Stomach smooth muscle (tissue), 2 donors: ENCODE data around the gene CFDP1.

Experiments used
- H3K27ac ChIP-seq: one replicate; pipeline ENCODE4 v1.7.0; 2013; ENCODE audit warnings: mild to moderate bottlenecking, low read length, inconsistent platforms
- H3K27me3 ChIP-seq, 2 donors: one replicate each; pipeline ENCODE4 v1.7.0; 2013; ENCODE audit warnings: low read length in 2 of 2; ENCODE audit not compliant: insufficient read depth in 2 of 2, control insufficient read depth in 1 of 2
- H3K36me3 ChIP-seq, 2 donors: one replicate each; pipeline ENCODE4 v1.7.0; 2013; ENCODE audit warnings: low read length in 2 of 2; ENCODE audit not compliant: control insufficient read depth in 2 of 2, insufficient read depth in 2 of 2
- H3K4me1 ChIP-seq: one replicate; pipeline ENCODE4 v1.7.0; 2013; ENCODE audit warnings: low read length; ENCODE audit not compliant: control insufficient read depth, insufficient read depth
- H3K4me3 ChIP-seq, 2 donors: one replicate each; pipeline ENCODE4 v1.7.0; 2013; ENCODE audit warnings: low read length in 2 of 2
- H3K9ac ChIP-seq, 2 donors: one replicate each; pipeline ENCODE4 v1.7.0; 2013; ENCODE audit warnings: low read length in 2 of 2, mild to moderate bottlenecking in 1 of 2
- H3K9me3 ChIP-seq, 2 donors: one replicate each; pipeline ENCODE4 v1.7.0; 2013; ENCODE audit warnings: low read length in 2 of 2; ENCODE audit not compliant: control insufficient read depth in 2 of 2
- donor health status: healthy.
- donor health status: Pancreatic carcinoma.

CFDP1 gene

DNA sequence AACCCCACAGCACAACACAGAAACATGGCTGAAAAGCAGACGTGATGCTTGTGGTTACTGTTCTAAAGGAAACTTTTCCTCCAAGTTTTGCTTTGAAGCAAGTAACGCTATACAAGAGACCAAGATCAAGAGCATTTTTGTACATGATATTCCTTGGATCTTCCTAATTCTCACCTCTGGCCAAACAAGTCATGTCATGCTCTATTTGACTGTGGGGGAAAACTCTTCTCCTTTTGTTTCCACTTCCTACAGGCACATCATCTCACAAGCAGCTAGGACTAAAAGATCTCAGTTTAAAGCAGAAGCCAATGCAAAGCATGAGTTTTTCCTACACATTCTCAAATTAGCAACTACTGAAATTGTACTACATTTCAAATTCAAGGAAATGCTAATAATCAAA lies 50.7 kb downstream of the CFDP1 start:
- Histone ChIP-seq H3K4me1 (no peaks in the 10 kb centered on the region), H3K27me3 (no peaks in the 10 kb centered on the region), H3K36me3 (no peaks in the 10 kb centered on the region), H3K27ac (no peak overlapping the region), H3K9me3 (no peaks in the 10 kb centered on the region), H3K4me3 (no peak overlapping the region), H3K9ac (no peak overlapping the region)

DNA sequence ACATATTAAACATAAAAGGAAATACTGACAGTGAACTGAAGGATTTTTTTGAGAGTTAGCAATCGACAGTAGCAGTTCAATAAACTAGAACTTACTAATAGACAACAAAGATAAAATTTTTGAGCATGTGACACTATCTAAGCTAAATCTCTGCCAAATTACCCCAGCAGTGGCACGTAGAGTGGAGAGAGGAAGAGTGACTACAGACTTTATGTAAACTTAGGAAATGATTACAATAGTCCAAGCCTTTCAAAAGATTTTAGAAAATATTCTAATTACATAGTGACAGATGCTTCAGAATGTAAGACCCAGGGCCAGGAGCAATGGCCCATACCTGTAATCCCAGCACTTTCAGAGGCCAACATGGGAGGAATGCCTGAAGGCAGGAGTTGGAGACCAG lies 52.4 kb downstream of the CFDP1 start:
- Histone ChIP-seq H3K4me1 (no peaks in the 10 kb centered on the region), H3K27ac (no peak overlapping the region), H3K4me3 (no peak overlapping the region), H3K36me3 (no peaks in the 10 kb centered on the region), H3K9me3 (no peaks in the 10 kb centered on the region), H3K9ac (no peak overlapping the region), H3K27me3 (no peaks in the 10 kb centered on the region)

DNA sequence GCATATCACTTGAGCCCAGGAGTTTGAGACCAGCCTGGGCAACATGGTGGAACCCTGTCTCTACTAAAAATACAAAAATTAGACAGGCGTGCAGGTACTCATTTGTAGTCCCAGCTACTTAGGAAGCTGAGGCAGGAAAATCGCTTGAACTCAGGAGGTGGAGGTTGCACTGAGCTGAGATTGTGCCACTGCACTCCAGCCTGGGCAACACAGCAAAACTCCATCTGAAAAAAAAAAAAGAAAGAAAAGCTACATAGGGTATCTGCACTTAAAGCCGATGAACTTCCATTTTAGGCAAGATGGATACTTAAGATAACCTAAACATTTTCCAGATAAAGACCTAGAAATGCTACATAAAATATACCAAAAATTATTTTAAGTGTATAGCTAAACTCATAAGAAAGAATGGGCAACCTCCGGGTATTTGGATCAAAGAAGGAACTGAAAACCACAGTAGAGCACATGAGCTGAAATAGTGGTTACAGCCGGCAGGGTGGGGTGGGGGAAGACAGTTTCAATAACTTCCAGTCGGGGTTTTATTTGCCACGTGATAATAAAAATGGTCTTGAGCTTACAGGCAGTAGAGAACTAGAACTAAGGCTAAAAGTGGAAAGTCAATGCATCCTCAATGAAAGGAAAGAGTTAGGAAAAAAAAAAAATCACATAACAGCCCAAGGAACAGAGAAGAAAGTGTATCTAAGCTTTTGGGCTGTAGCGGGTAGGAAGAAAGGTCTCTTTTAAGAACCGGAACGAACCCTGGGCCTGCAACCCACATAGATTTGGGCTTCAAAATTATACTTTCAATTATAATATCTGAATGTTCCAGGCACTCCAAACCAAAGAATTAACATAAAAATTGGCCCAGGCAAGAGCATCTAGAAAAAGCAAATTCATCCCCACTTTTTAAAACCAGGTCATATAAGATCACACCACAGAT lies 53.1 kb downstream of the CFDP1 start:
- Histone ChIP-seq H3K9me3 (no peaks in the 10 kb centered on the region), H3K4me1 (no peaks in the 10 kb centered on the region)

DNA sequence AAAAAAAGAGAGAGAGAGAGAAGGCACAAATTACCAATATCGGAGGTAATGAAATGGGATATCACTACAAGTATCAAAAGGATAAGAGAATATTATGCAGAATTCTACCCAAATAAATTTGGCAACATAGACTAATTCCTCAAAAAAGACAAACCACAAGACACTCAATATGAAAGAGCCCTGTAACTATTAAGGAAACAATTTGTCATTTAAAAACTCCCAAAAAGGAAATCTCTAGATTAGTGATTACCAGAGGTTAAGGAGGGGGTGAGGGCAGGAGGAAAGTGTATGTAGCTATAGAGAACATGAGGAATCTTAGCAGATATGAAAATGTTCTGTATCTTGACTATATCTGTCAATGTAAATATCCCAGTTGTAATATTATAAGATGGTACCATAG lies 54.0 kb downstream of the CFDP1 start:
- Histone ChIP-seq H3K27me3 (no peaks in the 10 kb centered on the region), H3K4me3 (no peak overlapping the region), H3K36me3 (no peaks in the 10 kb centered on the region), H3K9me3 (no peaks in the 10 kb centered on the region), H3K27ac (no peak overlapping the region), H3K9ac (no peak overlapping the region), H3K4me1 (no peaks in the 10 kb centered on the region)

More for the DNA sequence above, 53.1 kb downstream of the CFDP1 start:
- H3K27ac ChIP-seq: no peak overlapping the region
- no peak overlapping the region for H3K4me3 ChIP-seq
- H3K36me3 ChIP-seq: no peaks in the 10 kb centered on the region
- H3K27me3 ChIP-seq: no peaks in the 10 kb centered on the region
- no peak overlapping the region for H3K9ac ChIP-seq

DNA sequence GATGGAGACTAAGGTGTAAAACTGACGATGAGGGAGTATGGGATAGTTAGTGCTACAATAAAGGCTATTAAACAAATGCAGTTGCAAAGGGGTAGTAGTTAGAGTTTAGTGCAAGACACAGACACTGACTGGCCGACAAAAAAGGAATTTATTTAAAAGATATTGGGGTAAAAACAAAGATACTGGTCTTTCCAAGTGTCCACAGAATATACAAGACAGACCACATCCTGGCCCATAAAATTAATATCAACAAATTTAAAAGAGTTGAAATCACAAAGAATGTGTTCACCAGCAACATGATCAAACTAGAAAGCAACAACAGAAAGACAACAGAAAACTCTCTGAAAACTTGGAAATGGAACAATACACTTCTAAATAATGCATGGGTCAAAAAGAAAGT lies 54.7 kb downstream of the CFDP1 start:
- Histone ChIP-seq H3K27me3 (no peaks in the 10 kb centered on the region), H3K36me3 (no peaks in the 10 kb centered on the region), H3K9me3 (no peaks in the 10 kb centered on the region), H3K27ac (no peak overlapping the region), H3K9ac (no peak overlapping the region), H3K4me1 (no peaks in the 10 kb centered on the region), H3K4me3 (no peak overlapping the region)

DNA sequence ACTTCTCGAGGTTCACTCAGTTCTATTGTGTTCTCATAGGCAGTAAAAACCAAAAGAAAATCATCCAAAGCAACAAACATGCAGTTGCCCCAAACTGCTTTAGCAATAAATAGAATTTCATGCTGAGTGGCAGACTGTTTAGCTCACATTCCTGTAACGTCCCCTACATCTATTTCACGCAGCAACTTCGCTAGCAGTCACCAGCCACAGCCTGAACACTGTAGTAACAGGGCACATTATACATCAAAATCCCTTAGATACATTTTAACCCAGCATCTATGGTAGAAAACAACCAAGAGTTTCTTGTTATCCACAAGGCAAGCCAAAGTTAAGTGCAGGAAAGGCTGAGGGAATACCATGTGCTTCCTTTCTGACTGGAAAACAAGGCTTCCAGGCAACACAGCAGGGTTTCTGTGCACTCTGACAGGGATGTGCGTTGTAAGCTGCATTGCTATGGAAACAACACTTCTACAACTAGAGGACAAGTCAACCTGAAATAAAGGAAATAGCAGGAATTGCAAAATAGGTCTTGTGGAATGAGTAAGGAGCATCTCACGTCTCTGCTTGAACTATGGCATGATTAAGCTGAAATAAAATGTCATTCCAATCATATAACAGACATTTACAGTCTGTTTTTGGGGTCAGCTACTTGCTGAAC lies 55.4 kb downstream of the CFDP1 start:
- Histone ChIP-seq H3K27me3 (no peaks in the 10 kb centered on the region), H3K27ac (no peak overlapping the region)

DNA sequence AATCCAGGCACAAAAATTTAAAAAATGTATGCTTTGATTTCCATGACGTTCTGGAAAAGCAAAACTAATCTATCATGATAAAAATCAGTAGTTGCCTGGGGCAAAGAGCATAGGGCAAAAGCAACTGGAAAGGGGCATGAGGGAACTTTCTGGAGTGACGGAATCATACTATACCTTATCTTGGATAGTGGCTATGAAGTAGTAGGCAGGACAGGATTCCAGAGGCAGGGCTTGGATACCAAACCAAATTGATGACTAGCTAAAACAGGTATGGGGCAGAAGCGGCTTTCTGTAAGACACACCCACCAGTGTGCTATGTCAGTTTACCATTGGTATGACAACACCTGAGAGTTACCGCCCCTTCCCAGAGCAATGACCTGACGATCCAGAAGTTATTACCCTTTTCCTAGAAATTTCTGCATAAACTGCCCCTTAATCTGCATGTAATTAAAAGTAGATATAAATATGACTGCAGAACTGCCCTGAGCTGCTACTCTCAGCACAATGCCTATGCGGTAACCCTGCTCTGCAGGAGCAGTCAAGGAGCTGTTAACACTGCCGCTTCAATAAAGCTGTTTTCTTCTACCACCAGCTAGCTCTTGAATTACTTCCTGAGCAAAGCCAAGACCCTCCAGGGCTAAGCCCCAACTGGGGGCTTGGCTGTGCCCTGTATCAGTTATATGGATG lies 56.7 kb downstream of the CFDP1 start:
- H3K27me3 ChIP-seq: no peaks in the 10 kb centered on the region
- no peak overlapping the region for H3K9ac ChIP-seq
- H3K27ac ChIP-seq: no peak overlapping the region

More for the DNA sequence above, 55.4 kb downstream of the CFDP1 start:
- H3K9me3 ChIP-seq: no peaks in the 10 kb centered on the region
- no peaks in the 10 kb centered on the region for H3K36me3 ChIP-seq
- H3K4me3 ChIP-seq: no peak overlapping the region
- no peaks in the 10 kb centered on the region for H3K4me1 ChIP-seq
- no peak overlapping the region for H3K9ac ChIP-seq

DNA sequence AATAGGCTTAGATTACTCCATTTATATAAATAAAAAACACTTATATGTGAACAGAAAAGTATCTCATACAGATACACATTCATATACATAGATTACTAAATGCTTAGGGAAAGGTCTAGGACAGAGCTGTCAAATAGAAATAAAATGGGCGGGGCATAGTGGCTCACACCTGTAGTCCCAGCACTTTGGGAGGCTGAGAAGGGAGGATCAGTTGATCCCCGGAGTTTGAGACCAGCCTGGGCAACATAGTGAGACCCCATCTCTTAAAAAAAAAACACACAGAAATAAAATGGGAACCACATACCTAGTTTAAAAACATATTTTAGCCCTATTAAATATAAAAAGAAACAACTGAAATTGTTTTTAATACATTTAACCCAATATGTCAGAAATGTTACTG lies 58.9 kb downstream of the CFDP1 start:
- Histone ChIP-seq H3K27ac (no peak overlapping the region), H3K36me3 (no peaks in the 10 kb centered on the region), H3K4me1 (no peaks in the 10 kb centered on the region), H3K9ac (no peak overlapping the region), H3K4me3 (no peak overlapping the region), H3K9me3 (no peaks in the 10 kb centered on the region), H3K27me3 (no peaks in the 10 kb centered on the region)

More for the DNA sequence above, 56.7 kb downstream of the CFDP1 start:
- no peaks in the 10 kb centered on the region for H3K36me3 ChIP-seq
- no peak overlapping the region for H3K4me3 ChIP-seq
- no peaks in the 10 kb centered on the region for H3K9me3 ChIP-seq
- H3K4me1 ChIP-seq: no peaks in the 10 kb centered on the region

DNA sequence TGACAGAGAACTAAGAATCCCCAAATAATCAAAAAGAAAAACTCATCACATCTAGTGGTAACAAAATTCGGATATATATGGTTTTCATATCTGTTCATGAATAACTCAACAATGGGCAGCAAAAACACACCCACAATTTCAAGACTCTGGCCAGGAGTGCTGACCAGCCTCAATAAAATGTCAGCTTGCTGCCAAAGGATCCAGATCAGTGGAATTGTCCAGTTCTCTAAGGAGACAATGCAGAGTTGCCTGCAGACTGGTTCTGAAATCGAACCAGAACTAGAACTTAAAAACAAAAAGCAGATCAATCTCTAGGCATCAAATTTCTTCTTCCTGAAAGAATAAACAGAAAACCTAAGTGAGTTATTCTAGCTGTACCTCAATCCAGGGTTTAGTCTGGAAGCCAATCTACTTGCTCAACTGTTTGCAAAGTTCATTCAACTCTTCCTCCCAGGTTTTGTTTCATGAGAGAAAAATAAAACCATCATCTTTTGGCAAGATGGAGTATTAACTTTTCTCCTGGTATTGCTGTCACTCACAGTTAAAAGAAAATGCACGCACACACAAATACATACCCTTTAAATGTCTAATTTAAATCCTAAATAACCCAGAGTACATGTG lies 61.0 kb downstream of the CFDP1 start:
- no peaks in the 10 kb centered on the region for H3K4me1 ChIP-seq
- H3K27me3 ChIP-seq: no peaks in the 10 kb centered on the region
- H3K9me3 ChIP-seq: no peaks in the 10 kb centered on the region
- no peak overlapping the region for H3K9ac ChIP-seq
- no peak overlapping the region for H3K27ac ChIP-seq
- no peak overlapping the region for H3K4me3 ChIP-seq
- H3K36me3 ChIP-seq: no peaks in the 10 kb centered on the region

DNA sequence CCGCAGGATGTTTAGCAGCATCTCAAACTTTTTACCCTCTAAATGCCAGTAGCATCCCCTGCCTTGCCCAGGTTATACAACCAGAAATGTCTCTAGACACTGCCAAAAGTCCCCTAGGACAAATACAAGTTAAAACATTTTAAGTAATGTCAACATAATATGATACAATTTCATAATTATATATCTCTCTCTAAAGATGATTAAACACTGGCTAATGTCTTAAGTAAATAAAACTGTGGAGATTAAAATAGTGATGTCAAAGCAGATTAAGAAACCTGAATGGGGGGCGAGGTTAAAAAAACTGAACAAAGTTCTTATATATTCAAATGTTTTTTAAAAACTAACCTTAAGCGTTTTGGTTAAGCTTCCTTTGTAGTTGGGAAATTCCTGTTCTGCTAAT lies 62.1 kb downstream of the CFDP1 start:
- no peak overlapping the region for H3K4me3 ChIP-seq
- H3K4me1 ChIP-seq: no peaks in the 10 kb centered on the region
- H3K27ac ChIP-seq: no peak overlapping the region
- H3K9ac ChIP-seq: no peak overlapping the region
- no peaks in the 10 kb centered on the region for H3K36me3 ChIP-seq
- no peaks in the 10 kb centered on the region for H3K27me3 ChIP-seq
- no peaks in the 10 kb centered on the region for H3K9me3 ChIP-seq
